SK-N-SH (cell line): ENCODE data around the gene LRGUK. TPM values are rescaled to one million over a fixed set of nuclear protein-coding genes. Genes with fewer than 3 reads are reported as not detected.

Experiments
- CTCF ChIA-PET: fragments of 300-600, 350-600 bp; formaldehyde crosslinking; extraction: SDS; loops from one replicate; lab custom pipeline; 2021; lab: Yijun Ruan, JAX
- POLR2A ChIA-PET: fragments of 350-600 bp; sonication (Branson Sonifier 250); formaldehyde crosslinking; extraction: SDS; loops from one replicate; lab custom pipeline; 2020; ENCODE audit warnings: antibody characterized with exemption, inconsistent platforms; lab: Yijun Ruan, JAX
- DNase-seq: peaks from one replicate; pipeline ENCODE4 v3.0.0; 2012
- H2AFZ ChIP-seq: fragments of 200-600 bp; sonication (generic); 2 replicates; pipeline ENCODE4 v1.8.1; 2016; ENCODE audit warnings: antibody characterized with exemption, mild to moderate bottlenecking, low read depth
- H3F3A ChIP-seq: fragments of 200-600 bp; sonication (generic); replicated peaks from 2 replicates; pipeline ENCODE3; 2016; ENCODE audit warnings: antibody characterized with exemption, mild to moderate bottlenecking; ENCODE audit not compliant: insufficient read depth
- H3K27ac ChIP-seq, 2 experiments: fragments of 200-500 bp in 1 of 2; fragments of 200-600 bp in 1 of 2; sonication (Bioruptor generic) in 1 of 2; sonication (generic), shearing (Covaris generic) in 1 of 2; 2 replicates each; pipeline versions ENCODE4 v1.5.1 to v1.6.1; 2014 to 2016; ENCODE audit warnings: low read depth in 2 of 2, inconsistent platforms in 1 of 2, low read length in 1 of 2, mild to moderate bottlenecking in 1 of 2, mixed read lengths in 1 of 2
- H3K27me3 ChIP-seq: fragments of 200-600 bp; sonication (generic), shearing (Covaris generic); 2 replicates; pipeline ENCODE4 v1.6.1; 2016; ENCODE audit warnings: mixed run types; ENCODE audit not compliant: insufficient read depth
- H3K36me3 ChIP-seq, 2 experiments: fragments of 200-500 bp in 1 of 2; fragments of 200-600 bp in 1 of 2; sonication (Bioruptor generic) in 1 of 2; sonication (generic) in 1 of 2; replicated peaks in 1 of 2; 2 replicates each; pipeline versions ENCODE3 to v1.5.1; 2014 to 2016; ENCODE audit warnings: low read length in 1 of 2, mild to moderate bottlenecking in 1 of 2; ENCODE audit not compliant: insufficient read depth in 2 of 2, control insufficient read depth in 1 of 2
- H3K4me1 ChIP-seq, 2 experiments: fragments of 200-500 bp in 1 of 2; fragments of 200-600 bp in 1 of 2; sonication (Bioruptor generic) in 1 of 2; sonication (generic), shearing (Covaris generic) in 1 of 2; 2 replicates each; pipeline versions ENCODE4 v1.5.1 to v1.6.1; 2014 to 2016; ENCODE audit warnings: low read depth in 1 of 2, low read length in 1 of 2, mixed run types in 1 of 2; ENCODE audit not compliant: insufficient read depth in 2 of 2, control insufficient read depth in 1 of 2
- H3K4me2 ChIP-seq: fragments of 200-600 bp; sonication (generic), shearing (Covaris generic); 2 replicates; pipeline ENCODE4 v1.6.1; 2017; ENCODE audit warnings: mixed run types
- H3K4me3 ChIP-seq, 2 experiments: fragments of 200-500 bp in 1 of 2; fragments of 200-600 bp in 1 of 2; sonication (Bioruptor generic) in 1 of 2; sonication (generic), shearing (Covaris generic) in 1 of 2; 2 replicates each; pipeline versions ENCODE4 v1.5.1 to v1.8.1; 2014 to 2016; ENCODE audit warnings: low read depth in 2 of 2, inconsistent platforms in 1 of 2, low read length in 1 of 2, mild to moderate bottlenecking in 1 of 2, mixed read lengths in 1 of 2, moderate library complexity in 1 of 2
- H3K79me2 ChIP-seq: fragments of 200-600 bp; sonication (generic); 2 replicates; pipeline ENCODE4 v1.8.1; 2017; ENCODE audit warnings: mild to moderate bottlenecking; ENCODE audit not compliant: insufficient read depth
- H3K9ac ChIP-seq: fragments of 200-600 bp; sonication (generic); 2 replicates; pipeline ENCODE4 v1.6.1; 2017; ENCODE audit warnings: mixed run types
- H3K9me2 ChIP-seq: fragments of 200-600 bp; sonication (generic); 2 replicates; pipeline ENCODE4 v1.6.1; 2017; ENCODE audit warnings: mixed run types
- H3K9me3 ChIP-seq: fragments of 200-600 bp; sonication (generic); 2 replicates; pipeline ENCODE4 v1.6.1; 2017; ENCODE audit warnings: mixed run types, mild to moderate bottlenecking, moderate library complexity
- H4K20me1 ChIP-seq: fragments of 200-600 bp; sonication (generic); 2 replicates; pipeline ENCODE4 v1.6.1; 2017; ENCODE audit warnings: mild to moderate bottlenecking, mixed run types; ENCODE audit not compliant: insufficient read depth
- CHD2 ChIP-seq: fragments of 150-350 bp; IDR thresholded peaks from 2 replicates; pipeline ENCODE4 v1.6.1; 2018; ENCODE audit warnings: low read length; ENCODE audit not compliant: partially characterized antibody
- JUND ChIP-seq: IDR thresholded peaks from 2 replicates; pipeline ENCODE4 v1.4.0; 2012
- RAD21 ChIP-seq: IDR thresholded peaks from 2 replicates; pipeline ENCODE4 v1.6.1; 2012; ENCODE audit warnings: mild to moderate bottlenecking, low read length
- RCOR1 ChIP-seq: fragments of 150-350 bp; IDR thresholded peaks from 2 replicates; pipeline ENCODE4 v1.6.1; 2017; ENCODE audit warnings: antibody characterized with exemption, low read length
- RFX5 ChIP-seq: IDR thresholded peaks from 2 replicates; pipeline ENCODE4 v1.6.1; 2012; ENCODE audit warnings: mild to moderate bottlenecking, improper control_type of control experiment, low read length
- SMC3 ChIP-seq: IDR thresholded peaks from 2 replicates; pipeline ENCODE4 v1.6.1; 2012; ENCODE audit warnings: low read depth, low read length, improper control_type of control experiment
- TAF1 ChIP-seq: IDR thresholded peaks from 2 replicates; pipeline ENCODE4 v1.6.1; 2012; ENCODE audit warnings: low read depth, mild to moderate bottlenecking, low read length, moderate library complexity, borderline replicate concordance
- TCF12 ChIP-seq: IDR thresholded peaks from 2 replicates; pipeline ENCODE4 v1.4.0; 2012
- TEAD4 ChIP-seq: IDR thresholded peaks from 2 replicates; pipeline ENCODE4 v1.4.0; 2012; ENCODE audit warnings: mild to moderate bottlenecking, borderline replicate concordance; ENCODE audit not compliant: insufficient read depth
- WGBS: methylation state at CpG from one replicate; pipeline ENCODE4 v1.1.6; 2017; ENCODE audit warnings: low lambda C conversion rate; 5-methylcytosine and 5-hydroxymethylcytosine counted together
- polyA plus RNA-seq, 3 experiments: library from polyadenylated mRNA; depleted of rRNA; stranded (reverse); fragments of >200 nt; gene quantifications; 2 replicates each; pipeline ENCODE4 v1.2.3, GENCODE V29; 2012
- TF ChIP-seq, protein P1 (sequence below): IDR thresholded peaks from 2 replicates; pipeline ENCODE4 v1.4.0; 2012; ENCODE audit warnings: low read depth, borderline replicate concordance
- TF ChIP-seq, protein P2 (sequence below): fragments of 200-600 bp; sonication (generic); IDR thresholded peaks from 2 replicates; pipeline ENCODE4 v1.6.1; 2017; ENCODE audit warnings: antibody characterized with exemption, mild to moderate bottlenecking, moderate library complexity
- TF ChIP-seq, protein P3 (sequence below): IDR thresholded peaks from 2 replicates; pipeline ENCODE4; 2012
- TF ChIP-seq, protein P4 (sequence below): fragments of 150-350 bp; IDR thresholded peaks from 2 replicates; pipeline ENCODE4 v1.6.1; 2016; ENCODE audit warnings: mild to moderate bottlenecking, low read depth, low read length

LRGUK gene
- polyA plus RNA-seq, 1 of the 3 experiments (the other 2 are of a cell fraction), result 1.5 TPM

DNA sequence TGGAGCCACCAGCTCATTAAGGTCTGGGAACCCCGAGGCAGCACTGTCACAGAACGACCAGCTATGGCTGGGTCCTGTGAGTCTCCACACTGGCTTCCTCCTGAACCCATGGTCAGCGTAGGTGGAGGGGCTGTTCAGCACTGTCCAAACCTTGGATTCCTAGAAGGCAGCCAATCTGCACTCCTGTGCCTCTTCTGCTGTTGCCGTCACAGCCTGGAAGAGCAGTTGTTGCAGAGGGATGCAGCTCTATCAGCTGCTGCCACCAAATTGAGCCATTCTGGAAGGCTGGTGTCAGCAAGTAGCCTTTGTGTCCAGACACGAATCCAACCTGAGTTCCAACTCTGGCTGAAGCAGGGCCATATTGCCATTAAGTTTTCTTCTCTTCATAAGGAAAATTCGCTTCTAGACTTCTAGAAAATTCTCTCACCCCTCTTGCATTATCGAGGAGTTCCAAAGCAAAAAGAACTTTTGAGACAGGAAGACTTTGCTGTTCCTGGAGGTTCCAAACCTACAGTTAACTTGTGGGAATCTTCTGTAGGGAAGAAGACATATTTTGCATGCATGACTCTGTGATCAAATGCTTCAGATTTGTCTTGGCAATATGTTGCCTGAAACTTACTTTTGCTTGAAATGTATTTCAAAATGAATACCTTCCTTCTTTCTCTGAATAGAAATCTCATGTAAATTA is 84.0 kb downstream of the LRGUK start:
- H4K20me1 ChIP-seq, result no peaks in the 10 kb centered on the region
- POLR2A ChIA-PET, result no interaction called here
- CTCF ChIA-PET, result interaction anchor here (1.0 kb wide), 1 partner anchor 12 kb away, joined by 3 read pairs; no protein-coding TSS in a partner anchor
- H3K36me3 ChIP-seq, result peaks cover 0 to 3% of the 10 kb centered on the region in 2 experiments
- H2AFZ ChIP-seq, result no peak overlapping the region
- no peak overlapping the region for H3K27ac ChIP-seq
- no peaks in the 10 kb centered on the region for H3K4me1 ChIP-seq
- H3K9me3 ChIP-seq, result no peaks in the 10 kb centered on the region
- no peak for DNase-seq
- no peaks in the 10 kb centered on the region for H3K27me3 ChIP-seq
- H3K9ac ChIP-seq, result no peak overlapping the region
- no peak overlapping the region for H3K4me3 ChIP-seq
- H3F3A ChIP-seq, result no peaks in the 10 kb centered on the region
- H3K79me2 ChIP-seq, result no peaks in the 10 kb centered on the region
- no peaks in the 10 kb centered on the region for H3K9me2 ChIP-seq
- TF ChIP-seq, protein P1, sequence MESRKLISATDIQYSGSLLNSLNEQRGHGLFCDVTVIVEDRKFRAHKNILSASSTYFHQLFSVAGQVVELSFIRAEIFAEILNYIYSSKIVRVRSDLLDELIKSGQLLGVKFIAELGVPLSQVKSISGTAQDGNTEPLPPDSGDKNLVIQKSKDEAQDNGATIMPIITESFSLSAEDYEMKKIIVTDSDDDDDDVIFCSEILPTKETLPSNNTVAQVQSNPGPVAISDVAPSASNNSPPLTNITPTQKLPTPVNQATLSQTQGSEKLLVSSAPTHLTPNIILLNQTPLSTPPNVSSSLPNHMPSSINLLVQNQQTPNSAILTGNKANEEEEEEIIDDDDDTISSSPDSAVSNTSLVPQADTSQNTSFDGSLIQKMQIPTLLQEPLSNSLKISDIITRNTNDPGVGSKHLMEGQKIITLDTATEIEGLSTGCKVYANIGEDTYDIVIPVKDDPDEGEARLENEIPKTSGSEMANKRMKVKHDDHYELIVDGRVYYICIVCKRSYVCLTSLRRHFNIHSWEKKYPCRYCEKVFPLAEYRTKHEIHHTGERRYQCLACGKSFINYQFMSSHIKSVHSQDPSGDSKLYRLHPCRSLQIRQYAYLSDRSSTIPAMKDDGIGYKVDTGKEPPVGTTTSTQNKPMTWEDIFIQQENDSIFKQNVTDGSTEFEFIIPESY, result no peak
- TF ChIP-seq RCOR1, result no peak
- TF ChIP-seq, protein P2, sequence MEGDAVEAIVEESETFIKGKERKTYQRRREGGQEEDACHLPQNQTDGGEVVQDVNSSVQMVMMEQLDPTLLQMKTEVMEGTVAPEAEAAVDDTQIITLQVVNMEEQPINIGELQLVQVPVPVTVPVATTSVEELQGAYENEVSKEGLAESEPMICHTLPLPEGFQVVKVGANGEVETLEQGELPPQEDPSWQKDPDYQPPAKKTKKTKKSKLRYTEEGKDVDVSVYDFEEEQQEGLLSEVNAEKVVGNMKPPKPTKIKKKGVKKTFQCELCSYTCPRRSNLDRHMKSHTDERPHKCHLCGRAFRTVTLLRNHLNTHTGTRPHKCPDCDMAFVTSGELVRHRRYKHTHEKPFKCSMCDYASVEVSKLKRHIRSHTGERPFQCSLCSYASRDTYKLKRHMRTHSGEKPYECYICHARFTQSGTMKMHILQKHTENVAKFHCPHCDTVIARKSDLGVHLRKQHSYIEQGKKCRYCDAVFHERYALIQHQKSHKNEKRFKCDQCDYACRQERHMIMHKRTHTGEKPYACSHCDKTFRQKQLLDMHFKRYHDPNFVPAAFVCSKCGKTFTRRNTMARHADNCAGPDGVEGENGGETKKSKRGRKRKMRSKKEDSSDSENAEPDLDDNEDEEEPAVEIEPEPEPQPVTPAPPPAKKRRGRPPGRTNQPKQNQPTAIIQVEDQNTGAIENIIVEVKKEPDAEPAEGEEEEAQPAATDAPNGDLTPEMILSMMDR, result no peak
- no peak for TF ChIP-seq JUND
- no peak for TF ChIP-seq RAD21
- no peak for TF ChIP-seq CHD2
- no peak for TF ChIP-seq TAF1
- no peak for TF ChIP-seq SMC3
- TF ChIP-seq TCF12, result no peak
- TF ChIP-seq, protein P3, sequence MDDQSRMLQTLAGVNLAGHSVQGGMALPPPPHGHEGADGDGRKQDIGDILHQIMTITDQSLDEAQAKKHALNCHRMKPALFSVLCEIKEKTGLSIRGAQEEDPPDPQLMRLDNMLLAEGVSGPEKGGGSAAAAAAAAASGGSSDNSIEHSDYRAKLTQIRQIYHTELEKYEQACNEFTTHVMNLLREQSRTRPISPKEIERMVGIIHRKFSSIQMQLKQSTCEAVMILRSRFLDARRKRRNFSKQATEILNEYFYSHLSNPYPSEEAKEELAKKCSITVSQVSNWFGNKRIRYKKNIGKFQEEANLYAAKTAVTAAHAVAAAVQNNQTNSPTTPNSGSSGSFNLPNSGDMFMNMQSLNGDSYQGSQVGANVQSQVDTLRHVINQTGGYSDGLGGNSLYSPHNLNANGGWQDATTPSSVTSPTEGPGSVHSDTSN, result no peak
- no peak for TF ChIP-seq TEAD4
- no peak overlapping the region for H3K4me2 ChIP-seq
- 43% methylated on average over 7 of the region's 7 CpGs for WGBS

DNA sequence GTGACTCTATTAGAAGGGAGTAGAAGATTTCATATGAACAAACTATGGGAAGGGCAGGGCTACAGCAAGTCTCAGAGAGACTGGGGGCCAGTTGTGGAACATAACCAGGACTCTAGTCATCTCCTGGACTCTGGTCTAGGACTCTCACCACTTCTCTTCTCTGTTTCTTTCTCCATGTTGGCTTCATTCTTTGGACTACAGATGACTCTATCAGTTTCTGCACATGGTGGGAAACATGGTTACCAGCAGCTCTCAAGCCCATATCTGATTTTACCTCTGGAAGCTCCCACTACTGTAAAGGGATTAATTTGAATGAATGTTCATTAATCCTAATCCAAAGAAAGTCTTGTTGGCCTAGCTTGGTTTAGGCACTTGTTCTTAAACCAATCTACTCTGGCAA is 84.7 kb downstream of the LRGUK start:
- Histone ChIP-seq H3K4me1 (no peaks in the 10 kb centered on the region), H3K79me2 (no peaks in the 10 kb centered on the region), H3F3A (no peaks in the 10 kb centered on the region), H4K20me1 (no peaks in the 10 kb centered on the region), H2AFZ (no peak overlapping the region), H3K4me3 (no peak overlapping the region), H3K9me2 (no peaks in the 10 kb centered on the region), H3K4me2 (no peak overlapping the region), H3K9ac (no peak overlapping the region), H3K9me3 (no peaks in the 10 kb centered on the region), H3K27ac (no peak overlapping the region), H3K36me3 (peaks cover 0 to 3% of the 10 kb centered on the region in 2 experiments)
- POLR2A ChIA-PET, result no interaction called here
- TF ChIP-seq, protein P4, sequence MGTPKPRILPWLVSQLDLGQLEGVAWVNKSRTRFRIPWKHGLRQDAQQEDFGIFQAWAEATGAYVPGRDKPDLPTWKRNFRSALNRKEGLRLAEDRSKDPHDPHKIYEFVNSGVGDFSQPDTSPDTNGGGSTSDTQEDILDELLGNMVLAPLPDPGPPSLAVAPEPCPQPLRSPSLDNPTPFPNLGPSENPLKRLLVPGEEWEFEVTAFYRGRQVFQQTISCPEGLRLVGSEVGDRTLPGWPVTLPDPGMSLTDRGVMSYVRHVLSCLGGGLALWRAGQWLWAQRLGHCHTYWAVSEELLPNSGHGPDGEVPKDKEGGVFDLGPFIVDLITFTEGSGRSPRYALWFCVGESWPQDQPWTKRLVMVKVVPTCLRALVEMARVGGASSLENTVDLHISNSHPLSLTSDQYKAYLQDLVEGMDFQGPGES, result no peak
- TF ChIP-seq RFX5, result no peak
- TF ChIP-seq, all 33 proteins: peak for 0
- DNase-seq, result no peak
- no peaks in the 10 kb centered on the region for H3K27me3 ChIP-seq
- CTCF ChIA-PET, result no interaction called here
